HEK293 (cell line): Measurements from ENCODE around the gene TMEM238L.

ENCODE experiments used
- CTCF ChIA-PET: fragments of 350-600 bp; formaldehyde crosslinking; extraction: SDS; loops from one replicate; lab custom pipeline; 2021; ENCODE audit warnings: antibody characterized with exemption; lab: Yijun Ruan, JAX
- POLR2A ChIA-PET: fragments of 300-600 bp; formaldehyde crosslinking; extraction: SDS; loops from one replicate; lab custom pipeline; 2020; ENCODE audit warnings: antibody characterized with exemption, inconsistent platforms; lab: Yijun Ruan, JAX
- H3K27ac ChIP-seq: fragments of 200-500 bp; sonication (Bioruptor generic); 2 replicates; pipeline ENCODE4 v1.5.1; 2014; ENCODE audit warnings: low read depth, low read length, control low read depth, inconsistent platforms; ENCODE audit errors: extremely low read depth
- H3K36me3 ChIP-seq, 2 experiments: fragments of 200-500 bp in 1 of 2; sonication (Bioruptor generic) in 1 of 2; 1 replicate in 1 of 2; 2 replicates in 1 of 2; pipeline ENCODE4 v1.5.1; 2014 to 2017; ENCODE audit warnings: inconsistent platforms in 2 of 2, low read length in 2 of 2; ENCODE audit not compliant: control insufficient read depth in 2 of 2, insufficient read depth in 1 of 2
- H3K4me1 ChIP-seq: fragments of 200-500 bp; sonication (Bioruptor generic); 2 replicates; pipeline ENCODE4 v1.5.1; 2014; ENCODE audit warnings: mild to moderate bottlenecking, low read length, inconsistent platforms; ENCODE audit not compliant: control insufficient read depth, insufficient read depth
- H3K4me3 ChIP-seq: 2 replicates; pipeline ENCODE4 v1.5.1; 2011; ENCODE audit warnings: low read depth, mild to moderate bottlenecking, control low read depth, low read length, moderate library complexity
- H3K9me3 ChIP-seq: fragments of 200-500 bp; sonication (Bioruptor generic); 2 replicates; pipeline ENCODE4 v1.5.1; 2014; ENCODE audit warnings: low read depth, low read length, inconsistent platforms; ENCODE audit not compliant: control insufficient read depth, insufficient read depth
- ELK4 ChIP-seq: IDR thresholded peaks from 2 replicates; pipeline ENCODE4 v1.6.1; 2011; ENCODE audit warnings: mild to moderate bottlenecking, low read depth, low read length, borderline replicate concordance
- FEZF1 ChIP-seq: fragments of 450-650 bp; formaldehyde crosslinking; IDR thresholded peaks from 2 replicates; pipeline ENCODE4 v1.5.1; 2016; ENCODE audit warnings: missing biosample characterization, missing genetic modification characterization
- GLI4 ChIP-seq: fragments of 450-650 bp; formaldehyde crosslinking; IDR thresholded peaks from 2 replicates; pipeline ENCODE4 v1.5.1; 2016; ENCODE audit warnings: missing biosample characterization, missing genetic modification characterization
- HOXC10 ChIP-seq: sonication (generic); formaldehyde crosslinking; IDR thresholded peaks from 2 replicates; pipeline ENCODE4 v1.8.1; 2023; ENCODE audit warnings: mild to moderate bottlenecking, missing genetic modification reagents
- IKZF3 ChIP-seq: fragments of 450-650 bp; IDR thresholded peaks from 2 replicates; pipeline ENCODE4 v1.5.0; 2018; ENCODE audit warnings: missing biosample characterization, mild to moderate bottlenecking, missing genetic modification characterization, moderate library complexity
- KLF1 ChIP-seq: fragments of 450-650 bp; formaldehyde crosslinking; IDR thresholded peaks from 2 replicates; pipeline ENCODE4 v1.5.1; 2016; ENCODE audit warnings: missing biosample characterization, missing genetic modification characterization
- KLF7 ChIP-seq: fragments of 450-650 bp; formaldehyde crosslinking; IDR thresholded peaks from 2 replicates; pipeline ENCODE4 v1.5.1; 2016; ENCODE audit warnings: missing biosample characterization, missing genetic modification characterization, borderline replicate concordance
- RBAK ChIP-seq: fragments of 450-650 bp; formaldehyde crosslinking; IDR thresholded peaks from 2 replicates; pipeline ENCODE4 v1.5.1; 2016; ENCODE audit warnings: missing biosample characterization, missing genetic modification characterization
- SALL2 ChIP-seq: fragments of 450-650 bp; formaldehyde crosslinking; IDR thresholded peaks from 2 replicates; pipeline ENCODE4 v1.5.0; 2017; ENCODE audit warnings: missing biosample characterization, mild to moderate bottlenecking, missing genetic modification characterization, borderline replicate concordance
- SCRT2 ChIP-seq: fragments of 450-650 bp; formaldehyde crosslinking; IDR thresholded peaks from 2 replicates; pipeline ENCODE4 v1.5.1; 2016; ENCODE audit warnings: missing biosample characterization, missing genetic modification characterization
- ZBTB10 ChIP-seq: fragments of 450-650 bp; formaldehyde crosslinking; IDR thresholded peaks from 2 replicates; pipeline ENCODE4 v1.5.1; 2016; ENCODE audit warnings: missing biosample characterization, missing genetic modification characterization
- ZBTB20 ChIP-seq: fragments of 450-650 bp; formaldehyde crosslinking; IDR thresholded peaks from 2 replicates; pipeline ENCODE4 v1.5.1; 2016; ENCODE audit warnings: missing biosample characterization, missing genetic modification characterization
- ZBTB48 ChIP-seq: fragments of 450-650 bp; formaldehyde crosslinking; IDR thresholded peaks from 2 replicates; pipeline ENCODE4 v1.5.1; 2016; ENCODE audit warnings: missing biosample characterization, missing genetic modification characterization
- ZBTB8A ChIP-seq: fragments of 450-650 bp; formaldehyde crosslinking; IDR thresholded peaks from 2 replicates; pipeline ENCODE4 v1.5.1; 2016; ENCODE audit warnings: missing biosample characterization, missing genetic modification characterization
- ZNF10 ChIP-seq: fragments of 450-650 bp; formaldehyde crosslinking; IDR thresholded peaks from 2 replicates; pipeline ENCODE4 v1.5.1; 2017; ENCODE audit warnings: missing biosample characterization, missing genetic modification characterization
- ZNF112 ChIP-seq: fragments of 450-650 bp; formaldehyde crosslinking; IDR thresholded peaks from 2 replicates; pipeline ENCODE4 v1.5.0; 2017; ENCODE audit warnings: missing biosample characterization, missing genetic modification characterization
- ZNF121 ChIP-seq: fragments of 450-650 bp; formaldehyde crosslinking; IDR thresholded peaks from 2 replicates; pipeline ENCODE4 v1.5.1; 2016; ENCODE audit warnings: missing biosample characterization, missing genetic modification characterization
- ZNF155 ChIP-seq: fragments of 450-650 bp; formaldehyde crosslinking; IDR thresholded peaks from 2 replicates; pipeline ENCODE4 v1.5.1; 2016; ENCODE audit warnings: missing biosample characterization, missing genetic modification characterization
- ZNF26 ChIP-seq: fragments of 450-650 bp; formaldehyde crosslinking; IDR thresholded peaks from 2 replicates; pipeline ENCODE4 v1.5.1; 2016; ENCODE audit warnings: missing biosample characterization, missing genetic modification characterization
- ZNF391 ChIP-seq: fragments of 450-650 bp; formaldehyde crosslinking; IDR thresholded peaks from 2 replicates; pipeline ENCODE4 v1.5.1; 2016; ENCODE audit warnings: low read depth, missing biosample characterization, missing genetic modification characterization, borderline replicate concordance
- ZNF510 ChIP-seq: fragments of 450-650 bp; formaldehyde crosslinking; IDR thresholded peaks from 2 replicates; pipeline ENCODE4 v1.5.1; 2018; ENCODE audit warnings: mild to moderate bottlenecking, missing genetic modification characterization, missing biosample characterization; ENCODE audit not compliant: insufficient replicate concordance
- ZNF558 ChIP-seq: fragments of 450-650 bp; formaldehyde crosslinking; IDR thresholded peaks from 2 replicates; pipeline ENCODE4 v1.5.1; 2016; ENCODE audit warnings: missing biosample characterization, missing genetic modification characterization
- ZNF571 ChIP-seq: fragments of 450-650 bp; formaldehyde crosslinking; IDR thresholded peaks from 2 replicates; pipeline ENCODE4 v1.5.0; 2017; ENCODE audit warnings: missing biosample characterization, missing genetic modification characterization
- ZNF580 ChIP-seq: fragments of 450-650 bp; formaldehyde crosslinking; IDR thresholded peaks from 2 replicates; pipeline ENCODE4 v1.5.1; 2016; ENCODE audit warnings: missing biosample characterization, missing genetic modification characterization
- ZNF596 ChIP-seq: fragments of 450-650 bp; IDR thresholded peaks from 2 replicates; pipeline ENCODE4 v1.5.0; 2018; ENCODE audit warnings: missing biosample characterization, mild to moderate bottlenecking, missing genetic modification characterization, moderate library complexity
- ZNF629 ChIP-seq: fragments of 450-650 bp; formaldehyde crosslinking; IDR thresholded peaks from 2 replicates; pipeline ENCODE4 v1.5.1; 2017; ENCODE audit warnings: missing biosample characterization, missing genetic modification characterization
- ZNF785 ChIP-seq: fragments of 450-650 bp; formaldehyde crosslinking; IDR thresholded peaks from 2 replicates; pipeline ENCODE4 v1.5.1; 2016; ENCODE audit warnings: missing biosample characterization, missing genetic modification characterization
- ZSCAN30 ChIP-seq: fragments of 450-650 bp; IDR thresholded peaks from 2 replicates; pipeline ENCODE4 v1.5.1; 2018; ENCODE audit warnings: missing biosample characterization, mild to moderate bottlenecking, missing genetic modification characterization, moderate library complexity

TMEM238L gene

GRCh38 chr17:10793256-10793655, 10.6 kb downstream of the TMEM238L start:
- Histone ChIP-seq H3K27ac (no peak overlapping the region), H3K4me1 (0 out of 2 replicates have a peak, but pooled peaks cover 3% of the 10 kb centered on the region), H3K4me3 (no peak overlapping the region), H3K9me3 (no peaks in the 10 kb centered on the region), H3K36me3 (no peaks in the 10 kb centered on the region)
- ChIA-PET POLR2A (no interaction called here), CTCF (interaction anchor here (1.4 kb wide), 1 partner anchor 20 kb away, joined by 4 read pairs; no protein-coding TSS in a partner anchor)
- TF ChIP-seq FEZF1 (tag by site-specific recombination) (no peak), ZNF112 (tag by site-specific recombination) (no peak), ZNF510 (no peak), RBAK (tag by site-specific recombination) (no peak), GLI4 (tag by site-specific recombination) (no peak), ZNF596 (tag by site-specific recombination) (no peak), ZBTB48 (no peak), ZSCAN30 (tag by site-specific recombination) (no peak), ZNF121 (tag by site-specific recombination) (no peak), ZNF571 (tag by site-specific recombination) (no peak), ZNF580 (tag by site-specific recombination) (no peak), ZNF558 (no peak), SCRT2 (tag by site-specific recombination) (no peak), SALL2 (no peak), ZNF10 (tag by site-specific recombination) (no peak), ZBTB10 (tag by site-specific recombination) (no peak), ZNF629 (tag by site-specific recombination) (no peak)

GRCh38 chr17:10792151-10792550, 11.7 kb downstream of the TMEM238L start:
- Histone ChIP-seq H3K9me3 (no peaks in the 10 kb centered on the region), H3K27ac (no peak overlapping the region), H3K36me3 (no peaks in the 10 kb centered on the region), H3K4me1 (0 out of 2 replicates have a peak, but pooled peaks cover 3% of the 10 kb centered on the region), H3K4me3 (no peak overlapping the region)
- ChIA-PET POLR2A (no interaction called here), CTCF (interaction anchor here (1.2 to 2.3 kb wide), 2 partner anchors 20 to 40 kb away, joined by 3 to 8 read pairs; no protein-coding TSS in a partner anchor)
- TF ChIP-seq ZNF785 (tag by site-specific recombination), result no peak
- TF ChIP-seq IKZF3, result no peak
- no peak for TF ChIP-seq KLF7 (tag by site-specific recombination)
- no peak for TF ChIP-seq ZNF155
- TF ChIP-seq ZBTB8A (tag by site-specific recombination), result no peak
- no peak for TF ChIP-seq ZBTB20 (tag by site-specific recombination)
- TF ChIP-seq ZNF112 (tag by site-specific recombination), result no peak
- no peak for TF ChIP-seq ZNF391
- TF ChIP-seq KLF1 (tag by site-specific recombination), result no peak
- TF ChIP-seq HOXC10 (CRISPR knock-in tag), result no peak
- no peak for TF ChIP-seq ELK4
- no peak for TF ChIP-seq ZNF26 (tag by site-specific recombination)
- no peak for TF ChIP-seq GLI4 (tag by site-specific recombination)
